Spleen (tissue), 11 donors: Measurements from ENCODE around the gene BATF. TPM values are rescaled to one million over a fixed set of nuclear protein-coding genes. Genes with fewer than 3 reads are reported as not detected.

Experiments
- DNase-seq: peaks from one replicate; pipeline ENCODE4 v3.0.0-alpha.2; 2020
- H3K27ac ChIP-seq, 8 donors: fragments of 200-600 bp; sonication (generic) in 7 of 8; 1 replicate in 4 of 8; 2 replicates in 4 of 8; pipeline versions ENCODE4 v1.5.0 to v1.8.0; 2016 to 2021; ENCODE audit warnings: inconsistent platforms in 4 of 8, mild to moderate bottlenecking in 4 of 8, moderate library complexity in 1 of 8
- H3K27me3 ChIP-seq, 7 donors: fragments of 200-600 bp; sonication (generic) in 6 of 7; replicated peaks in 1 of 7; 1 replicate in 4 of 7; 2 replicates in 3 of 7; pipeline versions ENCODE4 v1.5.0 to v1.8.0; 2016 to 2021; ENCODE audit warnings: inconsistent platforms in 3 of 7, mild to moderate bottlenecking in 1 of 7
- H3K36me3 ChIP-seq, 6 donors: fragments of 200-600 bp; sonication (generic) in 5 of 6; 1 replicate in 4 of 6; 2 replicates in 2 of 6; pipeline versions ENCODE4 v1.5.0 to v1.8.0; 2016 to 2021; ENCODE audit warnings: inconsistent platforms in 2 of 6
- H3K4me1 ChIP-seq, 6 donors: fragments of 200-600 bp; sonication (generic) in 5 of 6; 1 replicate in 3 of 6; 2 replicates in 3 of 6; pipeline versions ENCODE4 v1.5.0 to v1.8.0; 2016 to 2021; ENCODE audit warnings: inconsistent platforms in 3 of 6
- H3K4me3 ChIP-seq, 8 donors: fragments of 200-600 bp; sonication (generic) in 7 of 8; 1 replicate in 4 of 8; 2 replicates in 4 of 8; pipeline versions ENCODE4 v1.5.0 to v1.8.0; 2016 to 2021; ENCODE audit warnings: inconsistent platforms in 4 of 8, mild to moderate bottlenecking in 4 of 8, moderate library complexity in 2 of 8
- H3K9me3 ChIP-seq, 8 donors: fragments of 200-600 bp; sonication (generic) in 7 of 8; 1 replicate in 4 of 8; 2 replicates in 4 of 8; pipeline versions ENCODE4 v1.5.0 to v1.8.0; 2016 to 2021; ENCODE audit warnings: inconsistent platforms in 4 of 8
- CTCF ChIP-seq, 11 experiments: fragments of 200-600 bp in 7 of 11; fragments of 450-650 bp in 4 of 11; sonication (generic) in 4 of 11; IDR thresholded peaks in 8 of 11; conservative IDR thresholded peaks in 3 of 11; 1 replicate in 7 of 11; 2 replicates in 4 of 11; pipeline versions ENCODE4 v1.4.0 to v1.8.0; 2016 to 2021; ENCODE audit warnings: antibody characterized with exemption in 11 of 11, inconsistent platforms in 4 of 11, mild to moderate bottlenecking in 1 of 11
- POLR2A ChIP-seq, 3 donors: fragments of 450-650 bp; IDR thresholded peaks; one replicate each; pipeline ENCODE4 v1.5.1; 2017; ENCODE audit warnings: antibody characterized with exemption in 3 of 3, mild to moderate bottlenecking in 1 of 3
- POLR2AphosphoS5 ChIP-seq, 3 donors: sonication (generic); formaldehyde crosslinking; IDR thresholded peaks; one replicate each; pipeline ENCODE4 v1.5.1; 2017; ENCODE audit warnings: antibody characterized with exemption in 3 of 3
- WGBS, 5 donors: extraction: QIAGEN DNeasy Blood & Tissue Kit in 3 of 5; methylation state at CpG; one replicate each; pipeline versions ENCODE4 v1.1.5 to v1.1.7; 2013 to 2018; 5-methylcytosine and 5-hydroxymethylcytosine counted together
- intact Hi-C: fragments of 100-400 bp; cut with DNase I; formaldehyde crosslinking; loops from one replicate; pipeline ENCODE4 v1.15.0; 2023; ENCODE audit warnings: low total_unique reads
- polyA plus RNA-seq, 3 donors: library from polyadenylated mRNA; stranded (reverse); fragments of 200-250 nt; gene quantifications; one replicate each; pipeline ENCODE4 v1.2.1, GENCODE V29; 2013
- total RNA-seq, 7 donors: library from RNA; depleted of rRNA in 3 of 7; stranded (reverse); fragments of >200 nt in 3 of 7; fragmentation: NEBNext Ultra II Directional in 4 of 7; extraction: Animal tissue kit (Norgen Biotek cat#: 25700) in 4 of 7; gene quantifications; one replicate each; pipeline versions ENCODE4 v1.1.0 to v1.2.1, GENCODE V29; 2016 to 2021
- donor health status: healthy with polysubstance abuse.
- donor health status: DM: no; HTN: no; CAD: no; lungs with moderate emphysema.
- donor health status: DM: no; HTN: no; CAD: no.
- donor health status: Bipolar disorder and iron deficiency.
- donor health status: healthy.
- donor health status: DM: no; HTN: no; CAD: no.
- donor health status: DM: yes; HTN: yes; CAD: no.

The BATF gene
- total and polyA plus RNA-seq, 10 donors, result 14.4 to 67.9 (median 41.8) TPM

- no peaks in the 10 kb centered on the region for H3K27me3 ChIP-seq
- no peak for TF ChIP-seq POLR2A (IDR thresholded peaks at IDR 0.05)
- no peak for TF ChIP-seq POLR2AphosphoS5 (IDR thresholded peaks at IDR 0.05)
- no peak for TF ChIP-seq CTCF (IDR thresholded peaks at IDR 0.05 in 8 of 11, conservative IDR thresholded peaks at IDR 0.05 in 3 of 11)
- no peaks in the 10 kb centered on the region for H3K9me3 ChIP-seq
- intact Hi-C loops, result no loop called here
- 44 to 71% (median 53%) methylated on average over 17 of the region's 17 CpGs for WGBS, 5 donors
- peaks cover 0 to 23% (median 0%) of the 10 kb centered on the region in 6 donors for H3K36me3 ChIP-seq
- peak overlapping the region in 7 of 8 donors; percentile 15 to 94 (median 90) for H3K27ac ChIP-seq
- no peak overlapping the region for H3K4me3 ChIP-seq
- H3K4me1 ChIP-seq, result peaks cover 43 to 80% (median 55%) of the 10 kb centered on the region in 6 donors
- DNase-seq, result no peak
Measured at GRCh38 chr14:75539561-75540478, 17.6 kb downstream of the BATF start.

GRCh38 chr14:75540479-75540851, 18.2 kb downstream of the BATF start:
- TF ChIP-seq POLR2A (IDR thresholded peaks at IDR 0.05), result no peak
- TF ChIP-seq POLR2AphosphoS5 (IDR thresholded peaks at IDR 0.05), result no peak
- no peak for TF ChIP-seq CTCF (IDR thresholded peaks at IDR 0.05 in 8 of 11, conservative IDR thresholded peaks at IDR 0.05 in 3 of 11)
- peak overlapping the region in 7 of 8 donors; percentile 15 to 94 (median 90) for H3K27ac ChIP-seq
- WGBS, 5 donors, result 62 to 77% (median 73%) methylated on average over 7 of the region's 7 CpGs
- peaks cover 43 to 86% (median 55%) of the 10 kb centered on the region in 6 donors for H3K4me1 ChIP-seq
- peaks cover 0 to 18% (median 0%) of the 10 kb centered on the region in 6 donors for H3K36me3 ChIP-seq
- no peak overlapping the region for H3K4me3 ChIP-seq
- no peaks in the 10 kb centered on the region for H3K27me3 ChIP-seq
- no peak for DNase-seq
- intact Hi-C loops, result no loop called here
- no peaks in the 10 kb centered on the region for H3K9me3 ChIP-seq

- WGBS, 5 donors, result 0 to 2% (median 1%) methylated on average over 10 of the region's 10 CpGs
- Histone ChIP-seq H3K27ac (peak overlapping the region; percentile 65 to 94 (median 89)), H3K4me1 (peaks cover 41 to 82% (median 51%) of the 10 kb centered on the region in 6 donors), H3K4me3 (peak overlapping the region in 3 of 8 donors; percentile 8 to 51 (median 10)), H3K36me3 (peaks cover 0 to 22% (median 7%) of the 10 kb centered on the region in 6 donors), H3K27me3 (no peaks in the 10 kb centered on the region), H3K9me3 (no peaks in the 10 kb centered on the region)
- intact Hi-C loops, result no loop called here
- peak; percentile 96 for DNase-seq
- TF ChIP-seq CTCF (IDR thresholded peaks at IDR 0.05 in 8 of 11, conservative IDR thresholded peaks at IDR 0.05 in 3 of 11) (no peak), POLR2A (IDR thresholded peaks at IDR 0.05) (peak in 1 of 3 donors; percentile 39), POLR2AphosphoS5 (IDR thresholded peaks at IDR 0.05) (peak; percentile 73 to 87 (median 84))
Measured at GRCh38 chr14:75542588-75543091, 20.4 kb downstream of the BATF start.

- DNase-seq, result no peak
- WGBS, 5 donors, result 7 to 23% (median 15%) methylated on average over 4 of the region's 4 CpGs
- peaks cover 0 to 28% (median 10%) of the 10 kb centered on the region in 6 donors for H3K36me3 ChIP-seq
Measured at GRCh38 chr14:75543253-75543652, 21.0 kb downstream of the BATF start.

More at GRCh38 chr14:75543253-75543652, 21.0 kb downstream of the BATF start:
- Histone ChIP-seq H3K4me3 (peak overlapping the region in 3 of 8 donors; percentile 8 to 51 (median 10)), H3K27ac (peak overlapping the region; percentile 65 to 94 (median 89)), H3K27me3 (no peaks in the 10 kb centered on the region), H3K9me3 (no peaks in the 10 kb centered on the region), H3K4me1 (peaks cover 41 to 85% (median 56%) of the 10 kb centered on the region in 6 donors)
- intact Hi-C loops, result no loop called here
- no peak for TF ChIP-seq POLR2AphosphoS5 (IDR thresholded peaks at IDR 0.05)
- TF ChIP-seq CTCF (IDR thresholded peaks at IDR 0.05 in 8 of 11, conservative IDR thresholded peaks at IDR 0.05 in 3 of 11), result no peak
- TF ChIP-seq POLR2A (IDR thresholded peaks at IDR 0.05), result no peak
